ENCODE measurements around the gene RHOF.
A peak's percentile ranks its signal among the peaks of the same experiment; 100 is the strongest.
"Not testable (repeated sequence)": the region's sequence is repeated elsewhere in the genome, so short reads cannot be mapped to it uniquely, and the experiment has no call there.

Gene RHOF

DNA sequence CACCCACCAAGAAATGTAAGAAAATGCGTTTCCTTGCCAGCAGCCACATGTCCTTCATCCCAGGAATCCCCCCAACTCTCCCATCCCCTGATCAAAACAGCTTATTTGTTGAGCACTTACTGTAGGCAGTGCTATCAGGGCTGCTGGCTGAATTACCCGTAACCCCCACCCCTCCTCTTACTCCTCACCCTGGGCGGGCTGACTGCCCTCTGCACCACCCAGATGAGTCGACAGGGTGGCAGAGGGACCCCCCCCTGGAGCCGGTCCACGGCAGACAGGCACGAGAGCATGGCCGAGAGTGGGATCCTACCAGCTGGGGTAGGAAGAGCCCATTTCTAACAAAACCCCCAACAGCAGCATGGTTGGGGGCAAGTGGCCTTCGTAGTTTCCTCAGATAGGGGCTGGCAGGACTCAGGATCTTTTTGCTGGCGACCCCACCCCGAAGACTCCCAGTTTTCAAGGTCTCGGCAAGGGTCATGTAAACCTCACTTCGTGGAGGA lies 1.1 kb upstream of the RHOF start:
- H3K4me2 ChIP-seq: peak overlapping the region; percentile 93
- no peaks in the 10 kb centered on the region for H3K27me3 ChIP-seq
- peak overlapping the region; percentile 88 for H3K27ac ChIP-seq
- H4K20me1 ChIP-seq: peaks cover 66% of the 10 kb centered on the region
- H3K36me3 ChIP-seq: peaks cover 30% of the 10 kb centered on the region
- H3K4me3 ChIP-seq: peak overlapping the region; percentile 84
- H3K4me1 ChIP-seq: peaks cover 86% of the 10 kb centered on the region
- H3K9ac ChIP-seq: peak overlapping the region; percentile 71
- no peaks in the 10 kb centered on the region for H3K9me3 ChIP-seq
- no peak for TF ChIP-seq Cebpa-rat (IDR thresholded peaks at IDR 0.05)

DNA sequence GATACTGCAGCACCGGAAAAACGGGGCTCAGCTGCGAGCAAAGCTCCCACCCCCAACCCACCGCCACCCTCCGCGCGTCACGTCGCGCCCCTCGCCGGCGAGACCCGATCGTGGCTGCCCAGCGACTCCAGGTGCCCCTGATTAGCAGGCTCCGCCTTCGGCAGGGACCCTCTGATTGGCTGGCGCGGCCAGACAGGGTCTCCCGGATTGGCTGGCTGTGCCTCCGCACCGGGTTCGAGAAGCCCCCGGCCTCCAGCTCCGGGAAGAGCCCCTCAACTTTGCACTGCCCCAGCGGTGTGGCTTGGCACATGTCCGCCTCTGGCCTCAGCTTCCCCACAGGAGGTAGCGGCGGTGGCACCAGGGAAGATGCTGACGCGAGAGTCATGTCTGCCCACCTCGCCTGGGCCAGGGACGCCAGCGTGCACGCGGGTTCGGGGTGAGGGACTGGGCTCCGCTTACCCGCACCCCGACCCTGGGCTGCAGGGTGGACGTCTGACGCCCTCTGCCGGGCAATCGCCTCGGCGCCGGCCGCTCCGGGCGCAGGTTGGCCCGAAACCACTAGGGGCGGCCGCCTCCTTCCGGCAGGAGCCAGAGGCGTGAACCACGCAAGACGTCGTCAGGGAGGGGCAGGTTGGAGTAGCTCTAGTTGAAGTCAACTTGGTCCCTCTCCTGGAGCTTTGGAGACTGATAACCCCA lies 498 bp upstream of the RHOF start:
- Histone ChIP-seq H3K4me1 (peaks cover 87% of the 10 kb centered on the region), H3K9ac (peak overlapping the region; percentile 90)

DNA sequence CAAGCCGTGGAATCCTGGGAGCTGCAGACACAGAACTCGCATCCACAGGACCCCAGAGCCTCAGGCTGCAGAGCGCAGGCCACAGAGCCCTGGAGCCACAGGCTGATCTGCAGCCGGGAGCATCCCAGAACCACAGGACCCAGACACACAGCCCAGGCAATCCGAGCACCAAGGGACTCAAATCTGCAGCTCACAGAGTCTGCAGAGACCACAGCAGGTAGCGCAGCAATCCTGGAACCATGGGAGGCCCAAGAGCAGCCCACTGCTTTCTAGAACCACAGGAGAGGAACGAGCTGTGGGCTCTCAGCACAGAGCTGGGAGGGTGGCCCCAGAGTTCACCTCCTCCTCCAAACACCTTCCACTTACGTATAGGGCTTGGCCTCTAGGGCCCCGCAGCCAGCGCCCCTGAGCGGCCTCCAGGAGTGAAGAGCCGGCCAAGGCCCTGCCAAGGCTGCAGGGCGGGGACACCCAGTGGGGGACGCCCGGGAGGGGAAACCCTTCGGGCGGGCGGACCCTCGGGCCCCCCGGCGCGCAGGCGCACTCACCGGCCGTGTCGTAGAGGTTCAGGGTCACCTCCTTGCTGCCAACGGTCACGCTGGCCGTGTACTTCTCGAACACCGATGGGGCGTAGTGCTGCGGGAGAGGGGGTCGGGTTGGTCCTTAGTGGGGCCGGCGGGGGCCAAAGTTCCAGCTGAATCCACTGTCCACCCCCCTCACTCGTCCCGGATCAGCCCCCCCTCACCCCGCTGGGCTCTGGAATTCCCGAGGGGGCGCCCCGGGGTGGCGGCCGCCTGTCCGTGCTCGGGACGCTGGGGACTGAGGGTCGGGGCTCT lies 665 bp downstream of the RHOF start:
- peak overlapping the region; percentile 90 for H3K9ac ChIP-seq
- no peaks in the 10 kb centered on the region for H3K27me3 ChIP-seq
- H3K4me2 ChIP-seq: peak overlapping the region; percentile 93
- peak overlapping the region; percentile 84 for H3K4me3 ChIP-seq
- peak overlapping the region; percentile 88 for H3K27ac ChIP-seq
- H3K4me1 ChIP-seq: peaks cover 87% of the 10 kb centered on the region
- H3K36me3 ChIP-seq: peaks cover 30% of the 10 kb centered on the region
- TF ChIP-seq Cebpa-rat (IDR thresholded peaks at IDR 0.05): no peak
- peaks cover 51% of the 10 kb centered on the region for H4K20me1 ChIP-seq
- H3K9me3 ChIP-seq: no peaks in the 10 kb centered on the region

More for the DNA sequence above, 498 bp upstream of the RHOF start:
- Histone ChIP-seq H3K27ac (peak overlapping the region; percentile 88), H3K4me3 (peak overlapping the region; percentile 84), H3K9me3 (no peaks in the 10 kb centered on the region), H3K4me2 (peak overlapping the region; percentile 93), H3K36me3 (peaks cover 30% of the 10 kb centered on the region), H3K27me3 (no peaks in the 10 kb centered on the region), H4K20me1 (peaks cover 63% of the 10 kb centered on the region)
- TF ChIP-seq Cebpa-rat (IDR thresholded peaks at IDR 0.05): no peak

DNA sequence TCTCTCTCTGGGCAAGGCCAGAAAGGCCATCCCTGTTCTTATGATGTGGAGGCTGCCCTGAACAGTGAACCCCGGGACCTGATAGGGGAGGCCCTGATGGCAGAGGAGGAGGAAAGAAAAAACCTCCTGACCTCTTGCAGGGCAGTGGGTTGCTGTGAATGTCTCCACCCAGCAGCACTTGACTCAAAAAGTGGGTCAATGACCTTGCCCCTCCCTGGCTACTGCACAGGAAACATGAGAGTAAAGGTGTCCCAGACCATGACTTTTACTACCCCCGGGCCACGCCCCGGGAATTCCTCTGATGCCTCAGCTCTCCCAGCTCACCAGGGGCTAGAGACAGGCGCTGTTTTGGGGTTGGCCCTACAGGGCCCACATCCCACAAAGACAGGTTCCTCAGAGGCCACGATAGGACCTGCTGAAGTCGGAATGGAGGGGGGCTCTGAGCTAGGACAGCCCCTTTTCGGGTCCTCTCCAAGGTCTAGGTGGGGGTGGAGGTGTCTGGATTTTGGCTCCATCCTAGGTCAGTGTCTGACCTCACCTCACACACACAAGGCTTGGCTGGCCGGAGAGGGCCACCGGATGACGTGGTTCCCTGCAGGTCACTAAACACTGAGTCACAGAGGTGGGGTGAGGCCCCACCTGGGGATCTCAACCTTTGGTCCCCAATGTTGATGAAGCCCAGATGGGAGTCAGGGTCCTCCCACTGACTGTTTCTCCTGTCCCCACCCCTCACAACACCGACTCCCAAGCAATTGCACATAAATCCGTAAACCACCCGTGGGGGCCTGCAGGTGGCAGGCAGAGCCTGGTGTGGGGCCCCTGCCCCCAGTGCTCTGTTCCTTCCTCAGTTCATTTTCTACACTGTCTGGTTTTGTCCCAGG lies 1.6 kb downstream of the RHOF start:
- no peaks in the 10 kb centered on the region for H3K27me3 ChIP-seq
- peak overlapping the region; percentile 84 for H3K4me3 ChIP-seq
- H3K36me3 ChIP-seq: peaks cover 27% of the 10 kb centered on the region
- H3K4me1 ChIP-seq: peaks cover 87% of the 10 kb centered on the region
- peak overlapping the region; percentile 88 for H3K27ac ChIP-seq
- H3K4me2 ChIP-seq: peak overlapping the region; percentile 93
- no peaks in the 10 kb centered on the region for H3K9me3 ChIP-seq
- H3K9ac ChIP-seq: peak overlapping the region; percentile 90
- peaks cover 42% of the 10 kb centered on the region for H4K20me1 ChIP-seq
- TF ChIP-seq Cebpa-rat (IDR thresholded peaks at IDR 0.05): no peak

DNA sequence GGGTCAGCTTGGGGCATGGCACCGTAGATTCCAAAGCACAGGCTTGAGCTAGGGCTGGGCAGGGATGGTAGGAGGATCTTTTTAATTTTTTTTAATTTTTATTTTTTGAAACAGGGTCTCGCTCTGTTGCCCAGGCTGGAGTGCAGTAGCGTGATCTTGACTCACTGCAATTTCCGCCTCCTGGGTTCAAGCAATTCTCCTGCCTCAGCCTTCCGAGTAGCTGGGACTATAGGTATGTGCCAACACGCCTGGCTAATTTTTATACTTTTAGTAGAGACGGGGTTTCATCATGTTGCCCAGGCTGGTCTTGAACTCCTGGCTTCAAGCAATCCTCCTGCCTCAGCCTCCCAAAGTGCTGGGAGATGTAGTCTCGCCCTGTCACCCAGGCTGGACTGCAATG lies 2.7 kb downstream of the RHOF start:
- Histone ChIP-seq H3K4me1 (peaks cover 83% of the 10 kb centered on the region), H3K27ac (peak overlapping the region; percentile 95), H3K36me3 (peaks cover 28% of the 10 kb centered on the region), H4K20me1 (peaks cover 31% of the 10 kb centered on the region), H3K9ac (peak overlapping the region; percentile 81; the same call in 1 of the 2 replicates), H3K4me2 (peak overlapping the region; percentile 93)
- not testable (repeated sequence) for H3K4me3 ChIP-seq, H3K27me3 ChIP-seq, H3K9me3 ChIP-seq

DNA sequence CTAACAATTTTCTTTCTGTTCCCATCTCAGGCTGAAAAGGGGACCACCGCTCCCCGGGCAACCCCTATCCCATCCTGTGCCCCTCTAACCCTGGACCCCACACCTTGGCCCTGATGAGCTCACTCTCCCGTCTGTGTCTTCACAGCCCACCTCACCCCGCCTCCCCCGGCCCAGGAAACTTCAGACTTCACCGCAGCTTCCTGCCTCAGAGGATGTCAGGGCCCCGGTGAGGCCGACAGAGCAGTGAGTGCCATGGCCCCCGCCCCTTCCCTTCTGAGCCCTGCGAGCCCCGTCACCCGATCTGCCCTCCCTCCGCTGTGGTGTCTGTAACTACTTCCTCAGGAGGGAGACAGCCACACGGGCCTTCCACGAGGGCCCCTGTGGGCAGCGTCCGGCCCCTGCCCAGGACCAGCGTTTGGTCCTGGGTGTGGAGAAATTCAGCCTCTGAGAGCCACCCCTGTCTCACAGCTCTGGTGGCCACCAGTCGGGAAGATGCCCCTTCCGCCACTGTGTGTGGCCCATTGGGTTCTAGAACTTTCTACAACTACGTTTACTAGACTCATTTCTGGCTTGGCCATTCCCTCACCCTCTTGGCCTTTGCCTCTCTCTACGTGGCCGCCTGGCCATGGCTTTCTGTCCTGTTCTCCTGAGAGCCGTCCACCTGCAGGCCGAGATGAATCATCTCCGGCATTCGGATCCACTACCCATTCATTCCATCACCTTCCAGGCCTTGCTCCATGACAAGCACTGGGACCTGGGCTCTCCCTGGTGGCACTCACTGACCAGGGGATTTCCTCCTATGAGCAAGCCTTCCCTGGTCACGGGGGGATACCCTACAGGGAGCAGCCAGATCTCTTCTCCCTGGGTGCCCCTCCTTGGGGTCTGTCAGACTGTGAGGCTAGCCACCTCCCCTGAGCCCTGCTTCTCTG lies 3.4 kb downstream of the RHOF start:
- peak overlapping the region; percentile 81 for H3K9ac ChIP-seq
- H3K4me3 ChIP-seq: peak overlapping the region; percentile 59
- H3K4me1 ChIP-seq: peaks cover 76% of the 10 kb centered on the region

DNA sequence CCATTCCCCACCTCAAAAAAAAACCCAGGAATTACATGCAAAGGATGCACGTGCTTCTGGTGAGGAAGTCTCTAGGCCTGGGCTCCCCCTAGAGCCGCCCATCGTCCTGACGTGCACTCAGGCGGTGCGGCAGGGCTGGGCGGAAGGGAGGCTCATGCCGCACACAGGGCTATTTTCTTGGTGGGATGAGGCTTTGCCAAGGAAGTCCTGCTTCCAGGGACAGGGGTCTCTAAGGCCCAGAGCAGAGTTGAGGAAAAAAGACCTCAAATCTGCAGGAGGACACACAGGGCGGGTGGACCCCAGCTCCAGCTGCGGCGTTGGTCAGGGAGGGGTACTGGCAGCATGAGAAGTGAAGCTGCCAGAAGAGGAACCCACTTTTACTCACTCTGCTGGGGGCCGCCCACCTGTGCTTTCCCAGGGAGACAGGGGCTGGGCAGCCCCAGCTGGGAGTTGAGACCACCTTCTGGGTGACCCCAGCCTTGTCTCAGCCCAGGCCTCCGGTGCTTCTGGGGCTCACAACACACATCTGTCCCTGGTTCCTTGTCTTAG lies 4.2 kb downstream of the RHOF start:
- H3K36me3 ChIP-seq: peaks cover 24% of the 10 kb centered on the region
- peak overlapping the region; percentile 59 for H3K4me3 ChIP-seq
- H3K27me3 ChIP-seq: no peaks in the 10 kb centered on the region
- TF ChIP-seq Cebpa-rat (IDR thresholded peaks at IDR 0.05): no peak
- H3K9me3 ChIP-seq: no peaks in the 10 kb centered on the region
- H4K20me1 ChIP-seq: peaks cover 16% of the 10 kb centered on the region
- H3K4me1 ChIP-seq: peaks cover 68% of the 10 kb centered on the region
- peak overlapping the region; percentile 93 for H3K4me2 ChIP-seq
- peak overlapping the region; percentile 81 for H3K9ac ChIP-seq
- H3K27ac ChIP-seq: peak overlapping the region; percentile 95

More for the DNA sequence above, 3.4 kb downstream of the RHOF start:
- H3K36me3 ChIP-seq: peaks cover 24% of the 10 kb centered on the region
- TF ChIP-seq Cebpa-rat (IDR thresholded peaks at IDR 0.05): no peak
- peak overlapping the region; percentile 95 for H3K27ac ChIP-seq
- no peaks in the 10 kb centered on the region for H3K27me3 ChIP-seq
- peaks cover 23% of the 10 kb centered on the region for H4K20me1 ChIP-seq
- H3K4me2 ChIP-seq: peak overlapping the region; percentile 93
- H3K9me3 ChIP-seq: no peaks in the 10 kb centered on the region

DNA sequence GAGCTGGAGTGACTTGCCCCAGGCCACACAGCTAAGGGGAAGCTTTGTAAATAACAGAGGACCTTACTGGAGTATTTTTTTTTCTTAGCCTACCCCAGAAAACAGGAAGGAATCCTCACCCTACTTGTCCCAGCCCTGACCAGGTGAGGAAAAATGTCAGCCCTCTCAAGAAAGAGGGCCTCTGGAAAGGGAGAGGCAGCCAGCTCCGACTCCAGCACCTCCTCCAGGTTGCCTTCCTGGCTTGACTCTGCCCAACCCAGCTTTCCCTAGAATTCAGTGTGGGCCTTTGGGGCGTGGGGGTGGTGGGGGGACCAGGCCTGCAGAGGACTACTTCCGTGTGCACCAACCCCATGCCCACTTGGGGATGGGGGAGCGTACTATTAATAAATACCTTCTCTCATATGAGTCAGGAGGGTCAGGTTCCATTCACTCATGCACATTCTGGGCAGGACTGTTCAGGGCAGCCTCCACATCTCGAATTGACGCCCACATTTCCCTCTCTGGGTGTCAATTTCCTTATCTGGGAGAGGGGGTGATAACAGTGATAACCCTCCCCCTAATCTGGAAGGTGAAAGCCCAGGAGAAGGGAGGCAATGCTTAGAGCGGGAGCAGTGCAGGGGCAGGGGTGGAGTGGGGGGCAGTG lies 5.2 kb downstream of the RHOF start:
- Histone ChIP-seq H3K9me3 (no peaks in the 10 kb centered on the region), H3K4me3 (no peak overlapping the region), H3K4me1 (peaks cover 68% of the 10 kb centered on the region), H3K9ac (peak overlapping the region; percentile 81; the same call in 1 of the 2 replicates), H3K4me2 (peak overlapping the region; percentile 93), H3K27ac (peak overlapping the region; percentile 95), H3K36me3 (peaks cover 30% of the 10 kb centered on the region), H4K20me1 (peaks cover 16% of the 10 kb centered on the region; the same call in 1 of the 2 replicates), H3K27me3 (no peaks in the 10 kb centered on the region)
- no peak for TF ChIP-seq Cebpa-rat (IDR thresholded peaks at IDR 0.05)

Measured in BLaER1 (cell line).